Stomach smooth muscle (tissue), 2 donors: Measurements from ENCODE around the gene TM4SF18.

Source experiments
- H3K27ac ChIP-seq: one replicate; pipeline ENCODE4 v1.7.0; 2013; ENCODE audit warnings: mild to moderate bottlenecking, low read length, inconsistent platforms
- H3K27me3 ChIP-seq, 2 donors: one replicate each; pipeline ENCODE4 v1.7.0; 2013; ENCODE audit warnings: low read length in 2 of 2; ENCODE audit not compliant: insufficient read depth in 2 of 2, control insufficient read depth in 1 of 2
- H3K36me3 ChIP-seq, 2 donors: one replicate each; pipeline ENCODE4 v1.7.0; 2013; ENCODE audit warnings: low read length in 2 of 2; ENCODE audit not compliant: control insufficient read depth in 2 of 2, insufficient read depth in 2 of 2
- H3K4me1 ChIP-seq: one replicate; pipeline ENCODE4 v1.7.0; 2013; ENCODE audit warnings: low read length; ENCODE audit not compliant: control insufficient read depth, insufficient read depth
- H3K4me3 ChIP-seq, 2 donors: one replicate each; pipeline ENCODE4 v1.7.0; 2013; ENCODE audit warnings: low read length in 2 of 2
- H3K9ac ChIP-seq, 2 donors: one replicate each; pipeline ENCODE4 v1.7.0; 2013; ENCODE audit warnings: low read length in 2 of 2, mild to moderate bottlenecking in 1 of 2
- H3K9me3 ChIP-seq, 2 donors: one replicate each; pipeline ENCODE4 v1.7.0; 2013; ENCODE audit warnings: low read length in 2 of 2; ENCODE audit not compliant: control insufficient read depth in 2 of 2
- donor health status: healthy.
- donor health status: Pancreatic carcinoma.

The TM4SF18 gene

GRCh38 chr3:149321640-149322039 is 11.8 kb downstream of the TM4SF18 start:
- Histone ChIP-seq H3K9ac (no peak overlapping the region), H3K36me3 (no peaks in the 10 kb centered on the region), H3K27me3 (no peaks in the 10 kb centered on the region), H3K4me3 (no peak overlapping the region), H3K9me3 (no peaks in the 10 kb centered on the region), H3K4me1 (no peaks in the 10 kb centered on the region), H3K27ac (no peak overlapping the region)

- no peak overlapping the region for H3K27ac ChIP-seq
- H3K36me3 ChIP-seq, result no peaks in the 10 kb centered on the region
- H3K4me3 ChIP-seq, result no peak overlapping the region
- H3K4me1 ChIP-seq, result no peaks in the 10 kb centered on the region
- no peak overlapping the region for H3K9ac ChIP-seq
- H3K9me3 ChIP-seq, result no peaks in the 10 kb centered on the region
- H3K27me3 ChIP-seq, result no peaks in the 10 kb centered on the region
Observed at GRCh38 chr3:149321136-149321535, 12.3 kb downstream of the TM4SF18 start.

DNA sequence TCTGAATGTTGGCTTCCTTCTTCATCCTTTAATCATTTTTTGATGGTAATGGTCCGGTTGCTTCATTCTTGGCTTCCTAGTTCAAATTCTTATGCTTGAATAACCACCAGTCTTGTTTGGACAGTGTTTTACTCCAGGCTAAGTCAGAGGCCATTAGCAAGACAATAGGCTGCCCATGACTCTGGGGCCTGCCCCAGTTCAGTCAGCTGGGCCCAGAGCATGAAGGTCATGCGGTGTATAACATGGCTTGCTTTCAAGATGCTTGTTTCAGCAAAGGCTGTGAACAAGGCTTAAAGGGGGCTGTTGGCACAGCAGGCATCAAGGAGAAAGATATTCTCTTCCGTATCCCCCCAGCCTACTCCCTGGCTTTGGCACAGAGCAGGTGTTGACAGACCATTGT is 13.7 kb downstream of the TM4SF18 start:
- Histone ChIP-seq H3K36me3 (no peaks in the 10 kb centered on the region), H3K27ac (no peak overlapping the region), H3K9me3 (no peaks in the 10 kb centered on the region), H3K27me3 (no peaks in the 10 kb centered on the region), H3K4me3 (no peak overlapping the region), H3K9ac (no peak overlapping the region), H3K4me1 (no peaks in the 10 kb centered on the region)

DNA sequence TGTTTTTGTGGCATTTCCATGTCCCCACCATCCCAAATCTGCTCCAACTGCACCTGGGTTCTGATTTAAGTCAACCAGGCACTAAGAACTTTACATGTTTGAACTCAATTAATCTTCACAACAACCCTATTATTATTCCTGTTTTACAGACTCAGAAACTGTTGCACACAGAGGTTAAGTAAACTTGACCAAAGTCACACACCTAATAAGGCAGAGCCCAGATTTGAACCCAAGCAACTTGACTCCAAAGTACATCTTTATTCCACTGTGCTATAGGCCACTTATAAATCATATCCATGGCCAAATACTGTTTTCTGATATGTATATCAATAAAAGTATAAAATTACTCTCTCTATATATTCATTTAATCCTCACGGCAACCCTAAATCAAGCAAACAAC is 16.4 kb downstream of the TM4SF18 start:
- Histone ChIP-seq H3K27me3 (no peaks in the 10 kb centered on the region), H3K4me3 (no peak overlapping the region), H3K9ac (no peak overlapping the region), H3K9me3 (no peaks in the 10 kb centered on the region), H3K4me1 (no peaks in the 10 kb centered on the region), H3K36me3 (no peaks in the 10 kb centered on the region), H3K27ac (no peak overlapping the region)

- no peaks in the 10 kb centered on the region for H3K4me1 ChIP-seq
- H3K9ac ChIP-seq, result no peak overlapping the region
- H3K27me3 ChIP-seq, result no peaks in the 10 kb centered on the region
- H3K27ac ChIP-seq, result no peak overlapping the region
- H3K36me3 ChIP-seq, result no peaks in the 10 kb centered on the region
- H3K4me3 ChIP-seq, result no peak overlapping the region
- H3K9me3 ChIP-seq, result no peaks in the 10 kb centered on the region
Observed at GRCh38 chr3:149316437-149316836, 17.0 kb downstream of the TM4SF18 start.

DNA sequence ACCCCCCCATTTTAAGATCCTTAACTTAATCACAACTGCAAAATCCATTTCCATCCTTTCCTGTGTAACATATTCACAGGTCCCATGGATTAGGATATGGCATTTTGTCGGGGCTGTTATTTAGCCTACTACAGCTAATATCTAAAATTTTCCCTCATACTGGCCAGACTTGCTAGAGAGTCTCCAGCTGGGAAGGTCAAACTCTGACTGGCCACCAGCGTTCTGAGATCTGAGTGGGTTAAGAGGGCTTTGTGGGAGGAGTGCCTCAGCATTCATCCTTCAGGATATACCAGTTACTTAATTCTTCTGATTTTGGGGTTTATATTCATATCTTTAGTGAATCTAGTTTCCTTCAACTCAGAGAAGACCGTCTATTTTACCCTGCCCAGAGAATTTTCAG is 17.7 kb downstream of the TM4SF18 start:
- no peak overlapping the region for H3K9ac ChIP-seq
- no peaks in the 10 kb centered on the region for H3K27me3 ChIP-seq
- H3K27ac ChIP-seq, result no peak overlapping the region
- H3K36me3 ChIP-seq, result no peaks in the 10 kb centered on the region
- H3K4me1 ChIP-seq, result no peaks in the 10 kb centered on the region
- H3K4me3 ChIP-seq, result no peak overlapping the region
- H3K9me3 ChIP-seq, result no peaks in the 10 kb centered on the region

DNA sequence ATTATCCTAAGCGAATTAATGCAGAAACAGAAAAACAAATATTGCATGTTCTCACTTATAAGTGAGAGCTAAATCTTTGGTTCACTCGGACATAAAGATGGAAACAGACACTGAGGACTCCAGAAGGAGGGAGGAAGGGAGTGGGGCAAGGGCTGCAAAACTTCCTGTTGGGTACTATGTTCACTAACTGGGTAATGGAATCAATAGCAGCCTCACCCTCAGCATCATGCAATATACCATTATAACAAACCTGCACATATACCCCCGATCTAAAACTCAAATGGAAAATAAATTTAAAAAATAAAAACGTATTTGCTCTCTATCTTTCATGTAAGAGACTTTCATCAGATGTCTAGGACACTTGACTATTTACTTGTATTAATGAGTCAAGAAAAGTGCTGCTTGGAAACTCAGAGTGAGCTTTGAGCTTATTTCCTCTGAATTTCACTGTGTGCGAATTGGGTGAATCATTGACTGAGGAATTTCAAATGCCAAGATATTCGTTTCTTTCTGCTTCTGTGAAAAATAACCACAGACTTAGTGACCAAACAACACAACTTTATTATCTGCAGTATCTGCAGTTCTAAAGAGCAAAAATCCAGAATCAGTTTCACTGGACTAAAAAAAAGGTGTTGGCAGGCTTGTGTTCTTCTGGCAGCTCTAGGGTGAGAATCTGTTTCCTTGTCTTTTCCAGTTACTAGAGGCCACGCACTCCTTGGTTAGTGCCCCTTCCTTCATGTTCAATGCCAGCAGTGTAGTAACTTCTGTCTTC is 18.4 kb downstream of the TM4SF18 start:
- no peak overlapping the region for H3K9ac ChIP-seq
- no peaks in the 10 kb centered on the region for H3K9me3 ChIP-seq
- no peak overlapping the region for H3K27ac ChIP-seq
- no peak overlapping the region for H3K4me3 ChIP-seq
- H3K4me1 ChIP-seq, result no peaks in the 10 kb centered on the region
- H3K36me3 ChIP-seq, result no peaks in the 10 kb centered on the region
- H3K27me3 ChIP-seq, result no peaks in the 10 kb centered on the region

GRCh38 chr3:149313542-149313941 is 19.9 kb downstream of the TM4SF18 start:
- no peak overlapping the region for H3K27ac ChIP-seq

GRCh38 chr3:149310796-149311534 is 22.5 kb downstream of the TM4SF18 start:
- H3K9ac ChIP-seq, result no peak overlapping the region

More at GRCh38 chr3:149313542-149313941, 19.9 kb downstream of the TM4SF18 start:
- H3K9ac ChIP-seq, result no peak overlapping the region
- no peaks in the 10 kb centered on the region for H3K9me3 ChIP-seq
- H3K4me1 ChIP-seq, result no peaks in the 10 kb centered on the region
- no peak overlapping the region for H3K4me3 ChIP-seq
- H3K36me3 ChIP-seq, result no peaks in the 10 kb centered on the region
- no peaks in the 10 kb centered on the region for H3K27me3 ChIP-seq

GRCh38 chr3:149307435-149307783 is 26.0 kb downstream of the TM4SF18 start:
- no peaks in the 10 kb centered on the region for H3K9me3 ChIP-seq
- H3K9ac ChIP-seq, result no peak overlapping the region
- H3K36me3 ChIP-seq, result no peaks in the 10 kb centered on the region
- no peaks in the 10 kb centered on the region for H3K4me1 ChIP-seq
- H3K4me3 ChIP-seq, result no peak overlapping the region
- H3K27me3 ChIP-seq, result no peaks in the 10 kb centered on the region
- H3K27ac ChIP-seq, result no peak overlapping the region

More at GRCh38 chr3:149310796-149311534, 22.5 kb downstream of the TM4SF18 start:
- no peak overlapping the region for H3K27ac ChIP-seq
- H3K27me3 ChIP-seq, result no peaks in the 10 kb centered on the region
- H3K4me1 ChIP-seq, result no peaks in the 10 kb centered on the region
- no peaks in the 10 kb centered on the region for H3K36me3 ChIP-seq
- H3K4me3 ChIP-seq, result no peak overlapping the region
- H3K9me3 ChIP-seq, result no peaks in the 10 kb centered on the region
